OCI-LY3 (cell line): Measurements from ENCODE around the gene POU6F2.

Experiments
- EZH2phosphoT487 ChIP-seq: fragments of 200-600 bp; shearing (Covaris generic); IDR thresholded peaks from 2 replicates; pipeline ENCODE4 v1.6.1; 2018; ENCODE audit warnings: antibody characterized with exemption, mixed run types, low read depth
- TF ChIP-seq, protein P1 (sequence below): fragments of 200-600, 300-600 bp; sonication (generic); IDR thresholded peaks from 2 replicates; pipeline ENCODE4 v1.5.1; 2014; ENCODE audit warnings: antibody characterized with exemption, low read length, low read depth

DNA sequence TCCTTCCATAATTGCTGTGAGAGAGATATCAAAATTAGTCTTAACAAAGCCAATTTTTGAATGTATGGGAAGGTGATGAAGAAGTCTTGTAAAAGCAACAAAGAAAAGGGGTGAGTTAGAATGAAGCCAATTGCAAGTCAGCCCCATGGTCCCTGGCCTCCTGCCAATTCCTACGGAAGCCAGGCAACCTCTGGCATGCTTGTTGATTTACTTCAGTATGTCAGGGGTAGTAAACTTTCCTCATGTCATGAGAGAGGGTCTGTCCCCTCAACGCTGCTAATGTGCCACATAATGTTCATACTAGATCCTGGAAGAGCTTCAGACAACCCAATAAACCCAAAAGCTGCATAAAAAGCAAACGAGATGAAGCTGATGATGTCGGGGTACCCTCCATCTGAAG is 429.4 kb downstream of the POU6F2 start:
- TF ChIP-seq, protein P1, sequence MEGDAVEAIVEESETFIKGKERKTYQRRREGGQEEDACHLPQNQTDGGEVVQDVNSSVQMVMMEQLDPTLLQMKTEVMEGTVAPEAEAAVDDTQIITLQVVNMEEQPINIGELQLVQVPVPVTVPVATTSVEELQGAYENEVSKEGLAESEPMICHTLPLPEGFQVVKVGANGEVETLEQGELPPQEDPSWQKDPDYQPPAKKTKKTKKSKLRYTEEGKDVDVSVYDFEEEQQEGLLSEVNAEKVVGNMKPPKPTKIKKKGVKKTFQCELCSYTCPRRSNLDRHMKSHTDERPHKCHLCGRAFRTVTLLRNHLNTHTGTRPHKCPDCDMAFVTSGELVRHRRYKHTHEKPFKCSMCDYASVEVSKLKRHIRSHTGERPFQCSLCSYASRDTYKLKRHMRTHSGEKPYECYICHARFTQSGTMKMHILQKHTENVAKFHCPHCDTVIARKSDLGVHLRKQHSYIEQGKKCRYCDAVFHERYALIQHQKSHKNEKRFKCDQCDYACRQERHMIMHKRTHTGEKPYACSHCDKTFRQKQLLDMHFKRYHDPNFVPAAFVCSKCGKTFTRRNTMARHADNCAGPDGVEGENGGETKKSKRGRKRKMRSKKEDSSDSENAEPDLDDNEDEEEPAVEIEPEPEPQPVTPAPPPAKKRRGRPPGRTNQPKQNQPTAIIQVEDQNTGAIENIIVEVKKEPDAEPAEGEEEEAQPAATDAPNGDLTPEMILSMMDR, result no peak
- TF ChIP-seq EZH2phosphoT487, result no peak
